Measurements from ENCODE around the gene SERPINB6. TPM values are rescaled to one million over a fixed set of nuclear protein-coding genes. Genes with fewer than 3 reads are reported as not detected.
"Not testable (repeated sequence)": the region's sequence is repeated elsewhere in the genome, so short reads cannot be mapped to it uniquely, and the experiment has no call there.

Gene SERPINB6
- 68.0 and 74.6 TPM in 2 replicates for total RNA-seq (2014; rRNA removed; shearing (Covaris generic))

DNA sequence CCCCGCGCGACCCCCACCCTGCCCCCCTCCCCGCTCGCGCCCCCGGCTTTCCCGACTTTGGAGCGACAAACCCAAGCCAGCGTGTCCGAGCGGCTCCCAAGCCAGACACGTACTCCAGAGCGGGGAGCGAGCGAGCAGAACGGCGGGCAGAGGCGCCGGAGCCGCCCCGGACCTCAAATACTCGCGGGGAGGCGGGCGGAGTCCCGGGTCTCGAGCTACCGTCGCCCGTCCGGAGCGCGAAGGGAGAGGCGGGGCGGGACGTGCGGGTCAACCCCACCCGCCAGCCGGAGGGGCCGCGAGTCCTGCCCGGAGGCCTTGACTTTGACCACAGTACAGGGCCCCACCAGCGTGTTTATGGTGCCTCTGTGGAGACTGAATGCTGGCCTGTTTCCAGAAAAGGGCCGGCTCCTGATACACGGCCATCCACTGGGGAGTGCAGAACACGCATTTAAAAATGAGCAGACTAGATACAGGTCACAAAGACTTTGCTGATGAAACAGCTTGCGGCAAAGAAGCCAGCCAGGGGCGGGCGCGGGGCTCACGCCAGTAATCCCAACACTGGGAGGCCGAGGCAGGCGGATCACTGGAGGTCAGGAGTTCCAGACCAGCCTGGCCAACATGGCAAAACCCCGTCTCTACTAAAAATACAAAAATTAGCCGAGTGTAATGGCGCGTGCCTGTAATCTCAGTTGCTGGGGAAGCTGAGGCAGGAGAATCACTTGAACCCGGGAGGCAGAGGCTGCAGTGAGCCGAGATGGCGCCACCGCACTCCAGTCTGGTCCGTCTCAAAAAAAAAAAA lies at the start of gene SERPINB6:
SERPINB6 (minus strand) TSS at position 148 of the 799 bp plus-strand sequence. CDS start 12,235 bp downstream, outside the sequence.
- peak; percentile 57 for DNase-seq (ENCODE audit: low spot score)

DNA sequence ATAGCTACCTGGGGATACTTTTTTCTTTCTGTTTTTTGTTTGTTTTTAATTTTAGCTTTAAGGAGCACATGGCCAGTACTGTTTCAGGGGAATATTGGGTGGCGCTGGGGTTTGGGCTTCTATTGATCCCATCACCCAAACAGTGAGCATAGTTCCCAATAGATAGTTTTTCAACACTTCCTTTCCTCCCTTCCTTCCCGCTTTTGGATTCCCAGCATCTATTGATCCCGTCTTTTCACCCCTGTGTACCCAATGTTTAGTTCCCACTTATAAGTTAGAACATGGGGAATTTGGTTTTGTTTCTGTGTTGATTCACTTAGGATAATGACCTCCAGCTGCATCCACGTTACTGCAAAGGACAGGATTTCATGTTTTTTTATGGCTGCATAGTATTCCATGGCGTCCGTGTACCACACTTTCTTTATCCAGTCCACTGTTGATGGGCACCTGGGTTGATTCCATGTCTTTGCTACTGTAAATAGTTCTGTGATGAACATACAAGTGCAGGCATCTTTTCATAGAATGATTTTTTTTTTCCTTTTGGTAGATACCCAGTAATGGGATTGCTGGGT lies 48.5 kb upstream of the SERPINB6 start:
- DNase-seq (ENCODE audit: low spot score), result no peak

DNA sequence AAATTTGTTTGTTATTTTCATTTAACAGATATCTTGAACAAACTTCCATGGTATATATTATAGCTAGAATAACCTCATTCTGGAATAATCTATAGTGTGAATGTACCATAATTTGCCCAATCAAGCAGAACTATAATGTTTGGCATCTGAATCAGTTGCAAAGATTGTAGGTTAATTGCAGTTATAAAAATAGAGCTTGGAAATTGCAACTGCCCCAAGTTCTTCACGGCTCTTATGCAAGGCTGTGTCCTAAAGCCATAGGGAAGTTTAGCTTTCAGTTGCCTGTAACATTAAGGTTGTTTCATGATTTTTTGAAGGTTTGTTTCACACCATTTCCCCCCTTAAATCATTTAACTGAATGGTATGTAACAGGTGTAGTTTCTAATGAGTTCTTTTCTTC lies 47.7 kb upstream of the SERPINB6 start:
- no peak for DNase-seq (ENCODE audit: low spot score)

DNA sequence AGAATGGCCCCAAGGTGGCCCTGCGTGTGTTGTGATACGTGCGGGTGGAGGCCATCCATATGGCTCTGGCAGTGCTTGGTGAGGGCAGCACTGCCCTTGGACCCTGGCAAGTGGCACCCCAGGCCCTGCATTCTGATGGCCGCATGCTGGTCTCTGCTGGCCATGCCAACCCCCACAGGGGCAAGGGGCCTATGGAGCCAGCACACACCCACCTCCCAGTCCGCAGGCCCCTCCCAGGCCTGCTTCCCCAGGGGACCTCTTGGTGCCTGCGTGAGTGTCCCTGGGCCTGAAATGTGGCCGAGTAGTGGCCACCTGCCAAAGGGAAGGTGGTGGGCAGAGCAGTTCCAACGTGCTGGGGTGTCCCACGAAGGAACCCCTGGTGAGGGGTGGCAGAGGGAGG lies 45.9 kb upstream of the SERPINB6 start:
- no peak for DNase-seq (ENCODE audit: low spot score)

DNA sequence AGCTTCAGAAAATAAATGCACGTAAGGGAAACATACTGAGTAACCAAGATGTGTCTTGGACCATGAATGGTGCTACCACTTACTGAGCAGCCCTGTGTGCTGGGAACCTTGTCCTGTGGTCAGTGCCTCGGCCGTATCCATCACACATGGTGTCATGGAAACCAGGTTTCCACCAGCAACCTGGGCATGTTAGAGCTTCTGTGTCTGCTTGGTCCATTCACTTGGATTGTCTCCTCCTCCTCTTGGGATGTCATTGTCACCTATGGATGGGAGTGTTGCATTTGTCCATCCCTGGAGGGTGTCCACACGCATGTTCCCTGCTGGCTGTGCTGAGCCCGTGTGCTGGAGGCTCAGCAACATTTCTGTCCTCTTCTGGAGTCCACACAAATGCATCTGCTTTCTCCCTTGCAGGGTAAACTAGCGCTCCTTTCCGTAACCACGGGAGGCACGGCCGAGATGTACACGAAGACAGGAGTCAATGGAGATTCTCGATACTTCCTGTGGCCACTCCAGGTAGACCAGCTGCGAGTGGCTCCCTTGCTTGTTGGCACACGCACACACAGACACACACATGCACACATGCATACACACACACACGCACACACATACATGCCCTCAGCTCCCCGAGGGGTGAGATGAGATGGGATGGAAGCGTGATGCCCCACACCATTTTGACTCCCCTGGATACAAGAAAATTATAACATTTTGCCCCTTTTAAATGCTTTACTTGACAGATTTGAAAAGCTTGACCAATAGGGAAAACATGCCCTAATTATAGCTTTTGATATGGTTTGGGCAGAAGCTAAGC lies 45.3 kb upstream of the SERPINB6 start:
- DNase-seq (ENCODE audit: low spot score), result no peak

DNA sequence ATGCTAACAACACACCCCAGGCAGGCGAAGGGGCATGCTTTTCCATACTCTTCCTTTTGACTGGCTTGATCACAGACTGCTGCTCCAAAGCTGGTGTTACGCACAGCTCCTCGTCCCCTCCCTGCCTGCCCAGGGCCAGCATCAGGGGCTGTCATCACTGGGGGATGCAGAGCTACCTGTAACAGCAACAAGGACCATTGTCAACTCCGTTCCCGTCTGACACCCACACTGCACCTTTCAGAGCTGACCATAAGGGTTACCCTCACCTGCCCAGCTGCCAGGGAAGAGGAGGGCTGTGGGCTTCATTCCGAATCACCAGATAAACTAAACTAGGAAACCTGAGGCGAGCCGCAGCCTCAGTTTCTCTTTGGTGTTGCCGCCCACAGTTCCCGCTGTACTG lies 43.8 kb upstream of the SERPINB6 start:
- DNase-seq (ENCODE audit: low spot score), result no peak

DNA sequence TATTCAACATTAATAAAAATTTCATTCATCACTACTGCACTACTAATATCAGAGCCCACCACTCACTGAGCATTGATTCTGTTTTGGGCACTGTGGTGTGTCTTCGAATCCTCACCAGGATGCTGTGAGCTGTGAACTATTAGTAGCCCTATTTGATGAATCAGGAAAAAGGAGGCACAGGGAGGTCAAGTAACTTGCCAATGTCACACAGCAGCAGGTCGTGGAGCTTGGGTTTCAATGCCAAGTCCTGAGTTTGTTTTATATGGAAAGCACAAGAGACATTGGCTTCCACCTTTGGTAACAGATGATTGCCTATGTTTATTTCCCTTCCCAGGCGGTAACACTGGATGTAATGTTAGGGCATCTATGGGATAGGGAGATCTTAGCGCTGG lies 43.3 kb upstream of the SERPINB6 start:
- no peak for DNase-seq (ENCODE audit: low spot score)

DNA sequence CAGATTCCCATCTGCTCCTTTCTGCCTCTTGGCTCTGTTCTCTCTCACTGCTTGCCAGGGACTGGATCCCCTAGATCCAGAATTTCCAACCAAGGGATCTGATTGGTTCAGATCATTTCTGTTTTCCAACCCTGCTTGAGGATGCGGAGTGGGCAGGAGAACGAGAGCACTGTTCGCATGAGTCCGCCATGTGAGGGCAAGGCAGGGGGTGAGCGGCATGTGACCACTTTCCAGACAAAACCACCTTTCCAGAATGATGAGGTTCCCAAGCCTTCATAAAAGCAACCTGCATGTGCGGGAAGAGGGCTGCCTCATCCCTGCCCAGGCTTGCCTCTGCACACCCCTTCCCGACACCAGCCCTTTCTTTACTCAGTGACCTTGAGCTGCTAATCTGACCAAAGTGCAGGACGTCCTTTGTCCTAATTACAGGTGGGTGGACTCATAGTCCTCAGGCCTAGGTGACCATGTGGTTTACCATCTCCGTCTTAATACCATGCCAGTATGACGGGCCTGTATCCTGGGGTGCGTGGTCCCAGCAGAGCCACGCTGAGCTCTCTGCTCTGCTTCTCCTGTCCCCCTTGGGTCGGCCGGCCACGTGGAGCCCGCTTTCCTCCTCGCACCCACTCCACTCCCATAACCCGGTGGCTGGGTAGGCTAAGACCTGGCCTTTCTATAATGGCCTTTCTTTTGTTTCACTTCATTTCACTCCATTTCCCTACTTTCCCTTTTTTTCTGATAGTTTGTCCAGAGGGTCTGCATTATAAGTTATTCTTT lies 42.7 kb upstream of the SERPINB6 start:
- DNase-seq (ENCODE audit: low spot score), result no peak

DNA sequence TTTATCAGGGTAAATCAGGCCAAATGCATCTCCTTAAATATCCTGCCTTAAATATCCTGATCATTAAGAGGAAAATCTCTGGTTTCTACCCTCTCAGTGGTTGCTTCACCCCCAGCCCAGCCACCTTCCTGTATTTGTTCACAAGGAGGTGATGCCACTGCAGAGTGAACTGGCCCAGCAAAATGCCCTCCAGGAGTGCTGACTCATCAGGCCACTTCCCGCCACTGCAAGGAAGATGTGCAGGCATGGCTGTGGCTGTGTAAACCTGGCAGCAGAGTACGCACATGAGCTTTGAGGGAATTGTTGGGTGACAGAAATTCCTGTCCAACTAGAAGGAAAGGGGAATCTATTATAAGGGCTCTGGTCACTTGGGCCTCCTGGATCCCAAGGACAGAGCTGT lies 42.1 kb upstream of the SERPINB6 start:
- DNase-seq (ENCODE audit: low spot score), result peak; percentile 18

DNA sequence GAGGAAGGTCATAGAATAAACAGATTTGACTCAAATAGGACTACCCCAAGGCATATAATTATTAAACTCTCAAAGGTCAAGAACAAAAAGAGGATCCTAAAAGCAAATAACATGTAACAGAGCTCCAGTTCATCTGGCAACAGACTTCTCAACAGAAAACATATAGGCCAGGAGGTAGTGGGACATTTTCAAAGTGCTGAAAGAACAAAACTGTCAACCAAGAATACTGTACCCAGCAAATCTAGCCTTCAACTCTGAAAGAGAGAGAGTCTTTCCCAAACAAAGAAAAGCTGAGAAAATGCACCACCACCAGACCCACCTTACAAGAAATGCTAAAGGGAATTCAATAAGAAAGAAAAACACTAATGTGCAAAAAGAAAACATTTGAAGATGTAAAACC lies 40.2 kb upstream of the SERPINB6 start:
- no peak for DNase-seq (ENCODE audit: low spot score)

DNA sequence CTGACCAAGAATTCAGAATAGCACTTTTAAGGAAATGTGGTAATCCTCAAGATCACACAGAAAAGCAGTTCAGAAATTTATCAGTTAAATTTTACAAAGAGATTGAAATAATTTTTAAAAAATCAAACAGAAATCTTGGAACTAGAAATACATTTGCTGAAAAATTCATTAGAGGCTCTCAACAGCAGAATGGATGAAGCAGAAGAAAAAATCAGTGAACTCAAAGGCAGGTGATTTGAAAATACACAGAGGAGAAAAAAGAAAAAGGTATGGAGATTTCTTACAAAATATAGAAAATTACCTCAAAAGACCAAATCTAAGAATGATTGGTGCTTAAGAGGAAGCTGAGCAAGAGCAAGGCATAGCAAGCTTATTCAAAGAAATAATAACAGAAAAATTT lies 39.8 kb upstream of the SERPINB6 start:
- no peak for DNase-seq (ENCODE audit: low spot score)

DNA sequence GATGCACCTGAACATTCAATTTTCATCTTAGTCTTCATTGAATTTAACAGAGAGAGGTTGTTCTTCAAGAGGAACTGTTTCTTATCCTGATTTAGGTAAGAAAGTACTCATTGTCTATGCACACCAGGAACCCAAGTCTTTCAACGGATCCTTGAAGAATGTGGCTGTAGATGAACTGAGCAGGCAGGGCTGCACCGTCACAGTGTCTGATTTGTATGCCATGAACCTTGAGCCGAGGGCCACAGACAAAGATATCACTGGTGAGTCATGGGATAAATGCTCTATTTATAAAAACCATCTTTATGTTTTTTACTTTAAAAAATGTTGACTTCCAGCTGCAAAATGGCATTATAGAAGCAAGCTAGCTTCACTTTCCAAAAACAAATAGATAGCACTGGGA lies 38.6 kb upstream of the SERPINB6 start:
- DNase-seq (ENCODE audit: low spot score), result no peak

DNA sequence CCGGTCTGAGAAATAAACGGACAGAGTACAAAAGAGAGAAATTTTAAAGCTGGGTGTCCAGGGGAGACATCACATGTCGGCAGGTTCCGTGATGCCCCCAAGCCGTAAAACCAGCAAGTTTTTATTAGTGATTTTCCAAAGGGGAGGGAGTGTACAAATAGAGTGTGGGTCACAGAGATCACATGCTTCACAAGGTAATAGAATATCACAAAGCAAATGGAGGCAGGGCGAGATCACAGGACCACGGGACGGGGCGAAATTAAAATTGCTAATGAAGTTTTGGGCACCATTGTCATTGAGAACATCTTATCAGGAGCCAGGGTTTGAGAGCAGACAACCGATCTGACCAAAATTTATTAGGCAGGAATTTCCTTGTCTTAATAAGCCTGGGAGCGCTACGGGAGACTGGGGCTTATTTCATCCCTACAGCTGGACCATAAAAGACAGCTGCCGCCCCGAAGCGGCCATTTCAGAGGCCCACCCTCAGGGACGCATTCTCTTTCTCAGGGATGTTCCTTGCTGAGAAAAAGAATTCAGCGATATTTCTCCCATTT lies 37.4 kb upstream of the SERPINB6 start:
- DNase-seq (ENCODE audit: low spot score), result not testable (repeated sequence)

DNA sequence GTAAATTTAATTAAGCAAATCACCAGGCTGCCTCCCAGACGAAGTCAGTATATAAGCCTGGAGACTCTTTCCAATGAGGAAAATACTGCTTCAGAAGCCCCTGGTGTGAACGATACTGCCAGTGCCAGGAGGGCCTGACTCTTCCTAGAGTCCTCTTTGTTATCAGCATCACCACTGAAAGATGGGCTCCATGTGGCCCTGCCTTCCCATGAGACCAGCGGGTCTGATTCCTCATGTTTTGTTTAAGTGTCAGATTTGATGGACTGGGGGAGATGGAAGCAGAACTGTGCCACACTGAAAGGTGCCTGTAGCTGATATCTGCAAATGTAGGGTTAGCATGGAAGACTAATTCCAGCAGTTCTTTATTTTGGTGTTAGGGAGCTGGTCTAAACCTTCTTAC lies 36.2 kb upstream of the SERPINB6 start:
- DNase-seq (ENCODE audit: low spot score), result no peak

DNA sequence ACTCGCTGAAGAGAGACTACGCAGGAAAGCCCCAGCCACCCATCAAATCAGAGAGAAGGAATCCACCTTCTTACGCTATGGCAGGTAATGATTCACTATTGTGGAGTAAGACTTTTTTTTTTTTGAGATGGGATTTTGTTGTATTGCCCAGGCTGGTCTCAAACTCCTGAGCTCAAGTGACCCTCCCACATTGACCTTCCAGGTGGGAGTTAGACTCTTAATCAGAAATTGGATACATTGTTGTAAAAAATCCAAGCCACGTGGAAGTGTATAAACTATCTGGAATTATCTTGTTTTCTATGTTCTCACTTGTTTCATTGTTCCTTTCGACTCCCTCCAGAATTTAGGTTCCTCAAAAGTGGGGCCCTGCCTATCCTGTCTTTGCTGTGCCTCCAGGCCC lies 35.1 kb upstream of the SERPINB6 start:
- DNase-seq (ENCODE audit: low spot score), result no peak

DNA sequence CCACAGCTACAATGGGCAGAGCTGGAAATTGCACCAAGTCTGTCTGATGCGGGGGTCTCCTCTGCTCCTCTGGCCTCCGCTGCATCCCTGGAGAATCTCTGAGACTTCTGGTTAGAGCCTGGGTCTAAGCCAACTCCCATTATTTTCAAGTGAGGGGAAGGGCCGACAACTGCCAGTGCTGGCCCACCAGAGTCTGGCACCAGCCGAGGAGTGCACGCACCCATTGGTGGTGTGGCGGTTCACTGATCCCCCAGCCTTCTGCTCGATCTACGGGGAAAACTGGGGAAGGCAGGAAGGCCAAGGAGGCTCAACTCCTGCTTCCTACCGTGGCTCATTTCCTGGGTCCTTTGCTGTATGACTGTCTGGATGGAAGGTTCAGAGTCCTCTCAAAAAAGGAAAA lies 34.5 kb upstream of the SERPINB6 start:
- DNase-seq (ENCODE audit: low spot score), result no peak

DNA sequence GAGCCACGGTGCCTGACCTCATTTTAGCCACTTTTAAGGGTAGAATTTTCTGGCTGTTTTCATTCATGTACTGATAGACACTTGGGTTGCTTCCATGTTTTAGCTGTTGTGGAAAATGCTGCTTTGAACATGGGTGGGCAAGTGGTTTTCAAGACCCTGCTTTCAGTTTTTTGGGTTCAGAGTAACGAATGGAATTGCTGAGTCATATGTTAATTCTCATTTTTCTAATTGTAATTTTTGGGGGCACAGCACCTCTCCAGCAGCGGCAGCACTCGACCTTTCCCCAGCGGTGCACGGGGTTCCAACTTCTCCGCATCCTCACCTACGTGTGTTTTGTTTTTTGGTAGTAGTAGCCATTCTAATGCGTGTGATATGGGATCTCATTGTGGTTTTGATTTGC lies 33.7 kb upstream of the SERPINB6 start:
- DNase-seq (ENCODE audit: low spot score), result no peak

DNA sequence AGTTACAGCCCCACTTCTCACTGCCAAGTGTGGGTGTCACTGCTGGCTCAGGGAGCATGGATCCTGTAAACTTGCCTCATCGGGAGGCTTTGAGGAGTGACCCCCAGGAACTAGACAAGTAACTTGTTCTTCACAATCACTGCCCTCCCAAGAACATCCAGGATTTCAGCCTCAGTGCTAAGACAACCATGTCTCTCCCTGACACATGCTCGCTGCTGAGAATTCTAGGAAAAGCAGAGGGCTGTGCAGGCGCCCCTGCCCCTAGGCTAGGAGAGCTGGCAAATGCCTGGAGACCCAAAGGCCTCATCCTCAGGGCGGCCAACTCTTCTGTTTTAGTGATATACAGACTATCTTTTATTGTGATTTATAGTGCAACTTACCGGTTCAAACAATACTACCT lies 31.9 kb upstream of the SERPINB6 start:
- DNase-seq (ENCODE audit: low spot score), result not testable (repeated sequence)

DNA sequence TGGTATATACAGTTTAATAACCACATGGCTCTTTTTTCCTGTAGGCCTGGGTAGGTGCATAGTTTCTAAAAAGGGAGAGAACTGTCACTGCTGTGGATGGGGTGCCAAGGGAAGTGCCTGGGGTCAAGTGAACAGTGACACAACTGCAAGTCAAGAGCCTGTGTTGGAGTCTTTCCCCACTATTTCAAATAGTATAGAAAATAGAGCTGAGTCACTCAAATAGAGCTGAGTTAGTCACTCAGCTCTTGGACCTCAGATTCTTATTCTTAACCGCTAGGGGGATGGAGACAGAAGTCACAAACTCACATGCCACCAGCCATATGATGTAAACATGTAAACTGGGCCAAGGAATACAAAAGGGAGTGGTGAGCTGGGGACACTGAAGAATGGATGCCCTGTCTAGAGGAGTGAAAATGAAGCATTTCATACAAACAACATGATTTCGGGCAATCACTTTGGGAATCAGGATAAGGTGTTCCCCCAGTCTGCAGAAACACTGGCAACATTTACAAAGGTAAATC lies 30.5 kb upstream of the SERPINB6 start:
- peak; percentile 79 for DNase-seq (ENCODE audit: low spot score)

DNA sequence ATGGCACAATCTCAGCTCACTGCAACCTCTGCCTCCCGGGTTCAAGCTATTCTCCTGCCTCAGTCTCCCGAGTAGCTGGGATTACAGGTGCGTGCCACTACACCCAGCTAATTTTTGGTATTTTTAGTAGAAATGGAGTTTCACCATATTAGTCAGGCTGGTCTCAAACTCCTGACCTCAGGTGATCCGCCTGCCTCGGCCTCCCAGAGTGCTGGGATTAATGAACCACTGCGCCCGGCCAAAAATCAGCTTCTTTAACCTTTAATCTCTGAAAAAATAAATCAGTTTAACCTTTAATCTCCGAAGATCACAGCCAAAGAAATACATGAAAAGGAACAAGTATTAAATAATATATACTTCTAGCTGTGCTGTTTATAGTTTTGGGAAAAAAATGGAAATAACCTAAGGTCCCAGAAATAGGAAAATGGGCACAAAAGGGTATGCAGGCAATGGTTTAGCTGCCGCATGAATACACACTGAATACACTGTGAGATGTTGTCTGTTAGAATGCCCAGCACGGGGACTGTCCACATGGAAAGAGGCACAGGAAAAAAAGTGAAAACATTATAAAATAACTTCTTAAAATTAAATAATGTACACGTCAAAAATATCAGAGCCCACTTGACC lies 29.9 kb upstream of the SERPINB6 start:
- DNase-seq (ENCODE audit: low spot score), result no peak
